RWPE2 (cell line): ENCODE data around the gene BRIP1.
"Not testable (repeated sequence)": the region's sequence is repeated elsewhere in the genome, so short reads cannot be mapped to it uniquely, and the experiment has no call there.

ENCODE experiments used
- ATAC-seq: fragments of 200-7000 bp; cut with Tn5 transposase; 3 replicates; pipeline ENCODE4 v1.9.1; 2021; ENCODE audit warnings: low read depth
- DNase-seq: peaks from one replicate; pipeline ENCODE4 v3.0.0-alpha.2; 2020; ENCODE audit warnings: low spot score
- H3K27ac ChIP-seq: fragments of 450-650 bp; 2 replicates; pipeline ENCODE4 v1.5.1; 2017; ENCODE audit warnings: mild to moderate bottlenecking; ENCODE audit not compliant: poor library complexity, severe bottlenecking
- H3K27me3 ChIP-seq: fragments of 250-450 bp; sonication (Bioruptor Pico); 2 replicates; pipeline ENCODE4 v1.5.1; 2021; ENCODE audit warnings: mild to moderate bottlenecking, moderate library complexity; ENCODE audit not compliant: insufficient read depth, poor library complexity, severe bottlenecking
- H3K36me3 ChIP-seq: fragments of 250-450 bp; sonication (Bioruptor Pico); 2 replicates; pipeline ENCODE4 v1.5.1; 2020; ENCODE audit warnings: low read depth, mild to moderate bottlenecking, moderate library complexity
- H3K4me1 ChIP-seq: fragments of 250-450 bp; sonication (Bioruptor Pico); 2 replicates; pipeline ENCODE4 v1.5.1; 2021; ENCODE audit warnings: mild to moderate bottlenecking, moderate library complexity; ENCODE audit not compliant: insufficient read depth, poor library complexity, severe bottlenecking
- H3K4me3 ChIP-seq: fragments of 250-450 bp; sonication (Bioruptor Pico); 2 replicates; pipeline ENCODE4 v1.5.1; 2021; ENCODE audit warnings: mild to moderate bottlenecking, moderate library complexity; ENCODE audit not compliant: severe bottlenecking
- H3K9me3 ChIP-seq: fragments of 250-450 bp; sonication (Bioruptor Pico); 2 replicates; pipeline ENCODE4 v1.5.1; 2021; ENCODE audit warnings: mild to moderate bottlenecking, moderate library complexity; ENCODE audit not compliant: severe bottlenecking
- TF ChIP-seq, protein P1 (sequence below): fragments of 450-650 bp; IDR thresholded peaks from one replicate; pipeline ENCODE4 v1.5.1; 2017; ENCODE audit warnings: mild to moderate bottlenecking, moderate library complexity; ENCODE audit not compliant: poor library complexity, severe bottlenecking

The BRIP1 gene

DNA sequence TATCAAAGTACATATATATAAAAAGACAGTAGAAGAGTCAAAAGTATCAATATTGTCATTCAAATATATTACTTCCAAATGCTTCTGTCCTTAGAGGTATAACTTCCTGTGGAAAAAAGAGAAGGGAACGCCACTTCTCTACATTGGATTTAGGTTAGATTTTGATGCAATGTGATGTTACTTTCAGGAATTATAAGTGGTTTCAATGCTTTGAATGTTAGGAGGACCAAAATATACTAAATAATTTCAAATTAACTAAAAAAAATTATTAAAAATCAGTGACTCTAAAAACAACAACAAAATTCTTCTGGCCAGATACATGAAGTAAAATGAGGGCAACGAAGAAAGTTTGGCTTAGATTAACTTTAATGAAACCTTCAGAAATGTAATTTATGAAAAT lies 88.0 kb downstream of the BRIP1 start:
- no peak for ATAC-seq
- no peak overlapping the region for H3K4me3 ChIP-seq
- no peaks in the 10 kb centered on the region for H3K4me1 ChIP-seq
- no peak for DNase-seq
- no peak overlapping the region for H3K27ac ChIP-seq
- H3K9me3 ChIP-seq = peaks cover 12% of the 10 kb centered on the region
- H3K36me3 ChIP-seq = peaks cover 83% of the 10 kb centered on the region
- no peaks in the 10 kb centered on the region for H3K27me3 ChIP-seq
- TF ChIP-seq, protein P1, sequence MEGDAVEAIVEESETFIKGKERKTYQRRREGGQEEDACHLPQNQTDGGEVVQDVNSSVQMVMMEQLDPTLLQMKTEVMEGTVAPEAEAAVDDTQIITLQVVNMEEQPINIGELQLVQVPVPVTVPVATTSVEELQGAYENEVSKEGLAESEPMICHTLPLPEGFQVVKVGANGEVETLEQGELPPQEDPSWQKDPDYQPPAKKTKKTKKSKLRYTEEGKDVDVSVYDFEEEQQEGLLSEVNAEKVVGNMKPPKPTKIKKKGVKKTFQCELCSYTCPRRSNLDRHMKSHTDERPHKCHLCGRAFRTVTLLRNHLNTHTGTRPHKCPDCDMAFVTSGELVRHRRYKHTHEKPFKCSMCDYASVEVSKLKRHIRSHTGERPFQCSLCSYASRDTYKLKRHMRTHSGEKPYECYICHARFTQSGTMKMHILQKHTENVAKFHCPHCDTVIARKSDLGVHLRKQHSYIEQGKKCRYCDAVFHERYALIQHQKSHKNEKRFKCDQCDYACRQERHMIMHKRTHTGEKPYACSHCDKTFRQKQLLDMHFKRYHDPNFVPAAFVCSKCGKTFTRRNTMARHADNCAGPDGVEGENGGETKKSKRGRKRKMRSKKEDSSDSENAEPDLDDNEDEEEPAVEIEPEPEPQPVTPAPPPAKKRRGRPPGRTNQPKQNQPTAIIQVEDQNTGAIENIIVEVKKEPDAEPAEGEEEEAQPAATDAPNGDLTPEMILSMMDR = no peak

DNA sequence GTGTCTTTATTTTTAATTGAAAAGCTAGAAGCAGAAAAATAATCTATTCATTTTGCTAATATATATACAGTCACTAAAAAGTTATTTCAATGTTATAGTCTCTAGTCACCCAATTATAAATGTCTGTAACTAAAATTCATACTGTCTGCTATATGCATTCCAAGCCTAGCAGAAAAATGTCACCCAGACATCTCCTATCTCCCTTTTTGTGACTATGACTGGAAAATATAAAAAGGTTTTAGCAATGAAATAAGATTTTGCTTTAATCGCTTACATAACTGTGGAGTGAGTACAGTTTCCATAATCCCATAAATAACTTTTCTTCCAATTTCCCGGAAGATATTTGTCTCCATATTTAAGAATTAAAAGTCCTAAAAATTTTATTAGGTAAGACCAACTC lies 88.6 kb downstream of the BRIP1 start:
- peaks cover 83% of the 10 kb centered on the region for H3K36me3 ChIP-seq
- no peaks in the 10 kb centered on the region for H3K4me1 ChIP-seq
- DNase-seq (no peak), ATAC-seq (no peak)
- H3K4me3 ChIP-seq = no peak overlapping the region
- TF ChIP-seq, protein P1 = no peak
- no peaks in the 10 kb centered on the region for H3K27me3 ChIP-seq
- H3K27ac ChIP-seq = no peak overlapping the region
- H3K9me3 ChIP-seq = peaks cover 12% of the 10 kb centered on the region

GRCh38 chr17:61774087-61774486 lies 89.2 kb downstream of the BRIP1 start:
- H3K4me3 ChIP-seq, ATAC-seq, H3K27me3 ChIP-seq, H3K27ac ChIP-seq, H3K4me1 ChIP-seq, DNase-seq: not testable (repeated sequence)
- Histone ChIP-seq H3K36me3 (peaks cover 85% of the 10 kb centered on the region), H3K9me3 (peaks cover 12% of the 10 kb centered on the region)

DNA sequence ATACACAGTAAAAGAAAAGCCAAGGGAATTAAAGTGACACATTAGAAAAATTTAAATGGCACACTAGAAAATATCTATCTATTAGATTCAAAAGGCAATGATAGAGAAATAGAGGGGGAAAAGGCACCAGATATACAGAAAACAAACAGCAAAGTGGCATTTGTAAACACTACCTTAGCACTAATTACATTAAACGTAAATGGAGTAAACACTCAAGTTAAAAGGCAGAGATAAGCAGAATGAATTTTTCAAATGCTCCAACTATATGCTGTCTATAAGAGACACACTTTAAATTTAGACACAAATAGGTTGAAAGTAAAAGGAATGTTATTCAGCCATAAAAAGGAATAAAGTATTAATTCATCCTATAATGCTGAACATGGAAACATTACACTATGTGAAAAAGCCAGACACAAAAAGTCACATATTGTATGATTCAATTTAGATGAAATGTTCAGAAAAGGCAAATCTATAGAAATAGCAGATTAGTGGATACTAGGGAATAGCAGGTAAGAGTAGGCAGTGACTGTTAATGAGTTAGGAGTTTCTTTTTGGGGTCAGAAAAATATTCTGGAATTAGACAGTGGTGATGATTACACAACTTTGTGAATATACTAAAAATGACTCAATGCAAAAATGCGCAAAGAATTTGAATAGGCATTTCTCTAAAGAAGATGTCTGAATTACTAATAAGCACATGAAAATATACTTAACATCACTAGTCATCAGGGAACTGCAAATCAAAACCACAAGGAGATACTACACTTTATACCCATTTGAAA lies 92.4 kb downstream of the BRIP1 start:
- DNase-seq = no peak
- no peak for ATAC-seq
- peaks cover 11% of the 10 kb centered on the region for H3K4me1 ChIP-seq
- TF ChIP-seq, protein P1 = no peak
- no peak overlapping the region for H3K27ac ChIP-seq
- H3K27me3 ChIP-seq = no peaks in the 10 kb centered on the region
- peaks cover 72% of the 10 kb centered on the region for H3K36me3 ChIP-seq
- peaks cover 12% of the 10 kb centered on the region for H3K9me3 ChIP-seq
- H3K4me3 ChIP-seq = no peak overlapping the region

GRCh38 chr17:61770043-61770442 lies 93.3 kb downstream of the BRIP1 start:
- Histone ChIP-seq H3K9me3 (peaks cover 12% of the 10 kb centered on the region), H3K4me1 (peaks cover 11% of the 10 kb centered on the region), H3K4me3 (no peak overlapping the region), H3K36me3 (peaks cover 66% of the 10 kb centered on the region), H3K27me3 (no peaks in the 10 kb centered on the region), H3K27ac (no peak overlapping the region)
- DNase-seq = no peak
- ATAC-seq = no peak
- TF ChIP-seq, protein P1 = no peak
